OCI-LY1 (cell line): ENCODE results near the gene UGT2A3.

ENCODE experiments used
- CTCF ChIP-seq: fragments of 200-600 bp; sonication (generic), shearing (Covaris generic); IDR thresholded peaks from 2 replicates; pipeline ENCODE4 v1.5.1; 2017; ENCODE audit warnings: mild to moderate bottlenecking, antibody characterized with exemption, low read length, moderate library complexity, mixed read lengths
- EZH2 ChIP-seq: fragments of 200-600 bp; sonication (generic), shearing (Covaris generic); IDR thresholded peaks from 2 replicates; pipeline ENCODE4 v1.8.0; 2017; ENCODE audit warnings: borderline replicate concordance, mixed run types, mild to moderate bottlenecking, antibody characterized with exemption, low read length, moderate library complexity, mixed read lengths

- TF ChIP-seq CTCF (no peak), EZH2 (no peak)
These were observed 43.7 kb upstream of the UGT2A3 start for GRCh38 chr4:68995292-68995691.
